Endothelial cell of umbilical vein (primary cell): ENCODE results near the gene ADCY2. TPM values are rescaled to one million over a fixed set of nuclear protein-coding genes. Genes with fewer than 3 reads are reported as not detected.

ENCODE experiments used
- BruUV-seq: library from RNA; stranded (reverse); fragments of 400-500 nt; replicated peaks from 2 replicates; lab custom pipeline; 2021; lab: Mats Ljungman, UMichigan
- CTCF ChIA-PET: fragments of 300-600, 350-600 bp; sonication (Branson Sonifier 250); formaldehyde crosslinking; loops from one replicate; lab custom pipeline; 2021; ENCODE audit warnings: antibody characterized with exemption, inconsistent platforms; lab: Charles Lee
- POLR2A ChIA-PET: fragments of 300-600, 350-600 bp; sonication (Branson Sonifier 250); formaldehyde crosslinking; loops from one replicate; lab custom pipeline; 2021; ENCODE audit warnings: antibody characterized with exemption, inconsistent platforms; lab: Charles Lee
- DNase-seq: peaks from one replicate; pipeline ENCODE4 v3.0.0-alpha.2; 2011; ENCODE audit warnings: low read depth, low spot score
- FAIRE-seq: peaks from 2 replicates; lab custom pipeline; 2011; peaks lifted over from hg19 to GRCh38; lab: Jason Lieb, UNC
- H2AFZ ChIP-seq: 2 replicates; pipeline ENCODE4 v1.6.0; 2012; ENCODE audit warnings: low read depth, low read length, control low read depth, inconsistent platforms
- H3K27ac ChIP-seq: 2 replicates; pipeline ENCODE4 v1.5.1; 2011; ENCODE audit warnings: low read depth, mild to moderate bottlenecking, control low read depth, low read length, moderate library complexity; ENCODE audit not compliant: insufficient read depth
- H3K27me3 ChIP-seq, 2 experiments: 2 replicates each; pipeline versions ENCODE4 v1.6.0 to v1.6.1; 2011; ENCODE audit warnings: low read length in 2 of 2, mixed read lengths in 1 of 2; ENCODE audit not compliant: control insufficient read depth in 2 of 2, insufficient read depth in 2 of 2
- H3K36me3 ChIP-seq, 2 experiments: 2 replicates in 1 of 2; 3 replicates in 1 of 2; pipeline ENCODE4 v1.5.1; 2011; ENCODE audit warnings: low read length in 2 of 2, mild to moderate bottlenecking in 1 of 2, moderate library complexity in 1 of 2; ENCODE audit not compliant: control insufficient read depth in 2 of 2, insufficient read depth in 2 of 2; ENCODE audit errors: extremely low read depth in 1 of 2
- H3K4me1 ChIP-seq: 3 replicates; pipeline ENCODE4 v1.5.1; 2011; ENCODE audit warnings: mild to moderate bottlenecking, low read length; ENCODE audit not compliant: control insufficient read depth, insufficient read depth; ENCODE audit errors: extremely low read depth
- H3K4me2 ChIP-seq: 2 replicates; pipeline ENCODE4 v1.6.1; 2011; ENCODE audit warnings: low read length, control low read depth, mixed read lengths; ENCODE audit not compliant: insufficient read depth
- H3K4me3 ChIP-seq, 3 experiments: fragments of 200-600 bp in 1 of 3; sonication (generic), shearing (Covaris generic) in 1 of 3; replicated peaks in 1 of 3; 2 replicates each; pipeline ENCODE4 v1.5.1; 2011 to 2016; ENCODE audit warnings: control low read depth in 3 of 3, low read length in 3 of 3, mild to moderate bottlenecking in 2 of 3, inconsistent platforms in 1 of 3, low read depth in 1 of 3, moderate library complexity in 1 of 3; ENCODE audit not compliant: insufficient read depth in 1 of 3
- H3K79me2 ChIP-seq: 2 replicates; pipeline ENCODE4 v1.6.0; 2012; ENCODE audit warnings: low read length, inconsistent platforms; ENCODE audit not compliant: control insufficient read depth, insufficient read depth
- H3K9ac ChIP-seq: replicated peaks from 2 replicates; pipeline ENCODE3; 2011; ENCODE audit warnings: low read length, control low read depth; ENCODE audit not compliant: insufficient read depth; ENCODE audit errors: extremely low read depth
- H3K9me1 ChIP-seq: replicated peaks from 3 replicates; pipeline ENCODE4 v1.6.0; 2011; ENCODE audit warnings: mild to moderate bottlenecking, low read length; ENCODE audit not compliant: control insufficient read depth, insufficient read depth; ENCODE audit errors: extremely low read depth
- H3K9me3 ChIP-seq: replicated peaks from 2 replicates; pipeline ENCODE4 v1.5.1; 2012; ENCODE audit warnings: low read length, inconsistent platforms; ENCODE audit not compliant: control insufficient read depth, insufficient read depth
- H4K20me1 ChIP-seq: replicated peaks from 2 replicates; pipeline ENCODE3; 2011; ENCODE audit warnings: mild to moderate bottlenecking, low read length; ENCODE audit not compliant: control insufficient read depth, insufficient read depth; ENCODE audit errors: extremely low read depth
- CTCF ChIP-seq, 2 donors: IDR thresholded peaks; 1 replicate in 1 of 2; 2 replicates in 1 of 2; pipeline ENCODE4 v1.5.1; 2011; ENCODE audit warnings: low read length in 2 of 2, mild to moderate bottlenecking in 2 of 2, moderate library complexity in 2 of 2, control low read depth in 1 of 2, inconsistent platforms in 1 of 2, low read depth in 1 of 2; ENCODE audit not compliant: insufficient read depth in 1 of 2; ENCODE audit errors: extremely low read depth in 1 of 2
- EZH2 ChIP-seq: IDR thresholded peaks from 2 replicates; pipeline ENCODE4 v1.6.1; 2012; ENCODE audit warnings: borderline replicate concordance, low read depth, mild to moderate bottlenecking, moderate library complexity, low read length, inconsistent platforms; ENCODE audit not compliant: severe bottlenecking
- FOS ChIP-seq: IDR thresholded peaks from 2 replicates; pipeline ENCODE4 v1.6.1; 2011; ENCODE audit warnings: mild to moderate bottlenecking, low read length, moderate library complexity, borderline replicate concordance; ENCODE audit not compliant: insufficient read depth
- GATA2 ChIP-seq: IDR thresholded peaks from 2 replicates; pipeline ENCODE4 v1.7.0; 2011; ENCODE audit warnings: low read depth, mild to moderate bottlenecking, moderate library complexity, mixed read lengths, low read length; ENCODE audit not compliant: insufficient read length, insufficient read depth
- JUN ChIP-seq: IDR thresholded peaks from 2 replicates; pipeline ENCODE4 v1.6.1; 2011; ENCODE audit warnings: borderline replicate concordance, low read depth; ENCODE audit not compliant: insufficient read length, insufficient read depth
- MAX ChIP-seq: IDR thresholded peaks from 2 replicates; pipeline ENCODE4 v1.6.1; 2011; ENCODE audit not compliant: insufficient read depth, insufficient read length
- MYC ChIP-seq: IDR thresholded peaks from one replicate; pipeline ENCODE4 v1.6.1; 2011; ENCODE audit warnings: mild to moderate bottlenecking, low read depth, low read length
- POLR2A ChIP-seq: IDR thresholded peaks from 2 replicates; pipeline ENCODE4 v1.6.1; 2012; ENCODE audit warnings: low read depth, mild to moderate bottlenecking, control low read depth, low read length
- POLR2AphosphoS5 ChIP-seq: IDR thresholded peaks from 2 replicates; pipeline ENCODE4 v1.6.1; 2012; ENCODE audit warnings: low read depth, mild to moderate bottlenecking, control low read depth, low read length, moderate library complexity; ENCODE audit not compliant: insufficient read depth
- dilution Hi-C: fragments of 300-500 bp; cut with MboI; formaldehyde crosslinking; loops from one replicate; pipeline ENCODE4 v1.15.0; 2019; ENCODE audit warnings: low sequenced_read_pairs; ENCODE audit not compliant: extremely low pct_ligation_motif_present
- intact Hi-C: fragments of 100-400 bp; cut with micrococcal nuclease; formaldehyde crosslinking; loops from one replicate; pipeline ENCODE4 v1.10.0; 2022
- polyA plus RNA-seq, 4 experiments: library from polyadenylated mRNA; depleted of rRNA in 3 of 4; stranded (reverse) in 3 of 4; unstranded in 1 of 4; fragments of >200 nt; gene quantifications; 2 replicates each; pipeline versions ENCODE4 v1.2.1 to v1.2.3, GENCODE V29; 2011 to 2012; ENCODE audit warnings: missing spikeins in 1 of 4
- total RNA-seq: library from RNA; stranded (reverse); gene quantifications from 2 replicates; pipeline ENCODE4 v1.2.3, GENCODE V29; 2021

ADCY2 gene
- total and polyA plus RNA-seq, 2 donors (not counting 3 experiments of a cell fraction or from before 2014, with no cell fraction given): under 0.01 TPM; not detected in 1

- H2AFZ ChIP-seq: no peak overlapping the region
- no peak overlapping the region for H3K9ac ChIP-seq
- POLR2A ChIA-PET: no interaction called here
- no TSS peak for BruUV-seq
- TF ChIP-seq CTCF (IDR thresholded peaks at IDR 0.05; ENCODE audit: extremely low read depth in 1 of 2, insufficient read depth in 1 of 2, low read depth in 1 of 2, low read length in 2 of 2) (no peak), FOS (no peak), GATA2 (no peak), MAX (no peak), POLR2AphosphoS5 (no peak), MYC (no peak), POLR2A (no peak), JUN (no peak), EZH2 (no peak)
- H3K79me2 ChIP-seq: no peaks in the 10 kb centered on the region
- H4K20me1 ChIP-seq: no peaks in the 10 kb centered on the region
- no peak overlapping the region for H3K4me3 ChIP-seq
- CTCF ChIA-PET: no interaction called here
- no peak overlapping the region for H3K4me2 ChIP-seq
- H3K36me3 ChIP-seq: no peaks in the 10 kb centered on the region
- DNase-seq (no peak), FAIRE-seq (no peak)
- no peaks in the 10 kb centered on the region for H3K4me1 ChIP-seq
- dilution Hi-C loops: no loop called here
- no peaks in the 10 kb centered on the region for H3K9me3 ChIP-seq
- H3K9me1 ChIP-seq: no peaks in the 10 kb centered on the region
- no peaks in the 10 kb centered on the region for H3K27me3 ChIP-seq
- intact Hi-C loops: no loop called here
- H3K27ac ChIP-seq: no peak overlapping the region
Observed at GRCh38 chr5:7751874-7752273, 355.9 kb downstream of the ADCY2 start.
